GM18951 (cell line): ENCODE measurements around the gene AMZ1.
"Not testable (repeated sequence)": the region's sequence is repeated elsewhere in the genome, so short reads cannot be mapped to it uniquely, and the experiment has no call there.

ENCODE experiments used
- POLR2A ChIP-seq: IDR thresholded peaks from 4 replicates; pipeline ENCODE4 v1.6.1; 2011; ENCODE audit warnings: mild to moderate bottlenecking; ENCODE audit not compliant: insufficient read length, insufficient read depth; ENCODE audit errors: extremely low read depth
- in situ Hi-C: fragments of 300-500 bp; cut with MboI; formaldehyde crosslinking; loops from one replicate; pipeline ENCODE4 v1.12.0; 2022; ENCODE audit warnings: low sequenced_read_pairs, mixed read lengths, inconsistent platforms; ENCODE audit not compliant: unreplicated experiment

The AMZ1 gene

DNA sequence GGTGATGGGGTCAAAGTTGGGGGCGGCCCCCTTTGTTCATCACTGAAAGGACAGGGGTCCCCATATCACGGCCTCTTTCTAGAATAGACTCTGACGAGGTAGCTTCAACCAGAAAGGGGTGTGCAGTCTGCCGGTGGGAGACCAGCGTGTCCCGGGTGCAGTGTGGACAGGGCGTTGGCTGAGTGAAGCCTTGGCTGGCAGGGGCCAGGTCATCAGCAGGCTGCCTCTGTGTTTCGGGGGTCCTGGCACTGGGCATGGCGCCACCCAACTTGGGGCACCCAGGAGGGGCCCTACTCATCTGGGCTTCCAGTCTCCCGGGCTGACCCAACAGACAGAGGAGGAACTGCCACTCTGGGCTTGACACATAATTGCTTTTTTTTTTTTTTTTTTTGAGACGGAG lies 3.5 kb upstream of the AMZ1 start:
- in situ Hi-C loops, result no loop called here
- TF ChIP-seq POLR2A, result no peak

- TF ChIP-seq POLR2A, result no peak
- in situ Hi-C loops, result no loop called here
Measured at GRCh38 chr7:2686101-2686500, 1.9 kb upstream of the AMZ1 start.

DNA sequence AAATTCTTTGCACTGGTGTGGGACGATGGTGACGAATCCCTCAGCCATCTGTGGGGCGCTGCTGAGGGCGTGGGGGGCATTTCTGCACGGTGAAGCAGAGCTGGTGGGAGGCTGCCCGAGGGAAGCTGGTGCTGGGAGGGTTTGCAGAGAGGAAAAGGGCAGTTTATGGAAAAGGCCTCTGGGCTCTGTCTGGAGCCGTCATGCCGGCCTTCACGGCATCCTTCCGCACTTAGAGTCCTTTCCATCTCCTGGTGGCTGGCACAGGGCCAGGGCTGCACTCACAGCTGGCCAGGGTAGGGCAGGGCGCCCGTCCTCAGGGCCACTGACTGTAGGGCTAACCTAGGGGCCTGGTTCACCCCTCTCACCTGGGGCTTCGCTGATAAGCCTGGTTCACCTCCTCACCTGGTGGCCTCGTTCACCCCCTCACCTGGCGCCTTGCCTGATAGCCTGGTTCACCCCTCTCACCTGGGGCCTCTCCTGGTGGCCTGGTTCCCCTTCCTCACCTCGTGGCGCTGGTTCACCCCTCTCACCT lies 598 bp upstream of the AMZ1 start:
- no peak for TF ChIP-seq POLR2A
- in situ Hi-C loops, result no loop called here

GRCh38 chr7:2688409-2689342 lies 674 bp downstream of the AMZ1 start:
- TF ChIP-seq POLR2A, result no peak
- in situ Hi-C loops, result no loop called here

DNA sequence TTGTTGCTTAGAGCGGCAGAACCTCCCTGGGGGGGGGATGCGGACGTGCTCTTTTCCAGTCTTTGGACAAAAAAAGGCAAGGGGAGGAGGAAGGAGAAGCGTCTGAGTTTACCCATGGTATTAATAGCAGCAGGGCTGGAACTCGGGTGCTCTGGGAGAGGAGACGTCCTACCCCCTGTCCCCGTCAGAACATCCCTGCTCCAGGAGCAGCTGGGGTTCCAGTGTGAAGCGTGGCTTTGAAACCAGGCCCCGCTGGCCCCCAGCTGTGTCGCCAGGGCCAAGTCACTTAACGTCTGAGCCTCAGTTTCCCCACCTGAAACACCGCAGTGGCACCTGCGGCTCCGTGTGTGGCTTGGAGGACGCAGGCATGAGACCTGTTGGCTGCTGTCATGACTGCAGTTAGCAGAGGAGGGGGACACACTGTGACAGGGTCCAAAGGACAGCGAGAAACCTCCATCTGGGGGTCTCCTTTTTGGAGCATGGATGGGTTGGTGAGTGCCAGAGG lies 1.4 kb downstream of the AMZ1 start:
- in situ Hi-C loops, result no loop called here
- TF ChIP-seq POLR2A, result no peak

DNA sequence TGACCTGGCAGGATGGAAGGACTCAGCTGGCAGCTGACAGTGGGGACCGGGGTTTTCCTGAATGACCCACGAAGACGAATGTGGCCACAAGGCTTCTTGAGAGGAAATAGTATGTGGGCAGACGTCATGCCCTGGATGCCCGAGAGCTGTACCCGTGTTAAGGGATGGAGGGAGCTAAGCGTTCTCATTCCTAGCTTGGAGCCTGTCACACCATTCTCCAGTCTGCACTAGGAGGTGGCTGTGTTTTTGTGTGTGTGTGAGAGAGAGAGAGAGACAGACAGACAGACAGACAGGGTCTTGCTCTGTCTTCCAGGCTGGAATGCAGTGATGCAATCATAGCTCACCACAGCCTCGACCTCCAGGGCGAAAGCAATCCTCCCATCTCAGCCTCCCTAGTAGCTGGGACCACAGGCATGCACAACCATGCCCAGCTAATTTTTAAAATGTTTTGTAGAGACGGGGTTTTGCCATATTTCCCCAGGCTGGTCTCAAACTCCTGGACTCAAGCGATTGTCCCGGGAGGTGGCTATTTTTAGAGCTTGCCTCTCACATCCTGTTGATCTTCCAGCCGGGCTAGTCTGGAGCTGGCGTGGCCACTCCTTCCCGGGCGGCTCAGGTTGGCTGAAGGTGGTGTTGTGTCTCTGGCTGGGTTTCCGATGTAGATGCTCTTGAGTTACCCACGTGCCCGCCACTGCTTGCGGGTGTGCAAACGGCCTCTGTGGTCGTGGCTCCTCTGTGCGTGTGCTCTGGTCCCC lies 2.1 kb downstream of the AMZ1 start:
- in situ Hi-C loops, result no loop called here
- no peak for TF ChIP-seq POLR2A

GRCh38 chr7:2691011-2691707 lies 3.2 kb downstream of the AMZ1 start:
- TF ChIP-seq POLR2A, result no peak
- in situ Hi-C loops, result no loop called here

GRCh38 chr7:2691932-2692439 lies 4.0 kb downstream of the AMZ1 start:
- in situ Hi-C loops, result not testable (repeated sequence)

DNA sequence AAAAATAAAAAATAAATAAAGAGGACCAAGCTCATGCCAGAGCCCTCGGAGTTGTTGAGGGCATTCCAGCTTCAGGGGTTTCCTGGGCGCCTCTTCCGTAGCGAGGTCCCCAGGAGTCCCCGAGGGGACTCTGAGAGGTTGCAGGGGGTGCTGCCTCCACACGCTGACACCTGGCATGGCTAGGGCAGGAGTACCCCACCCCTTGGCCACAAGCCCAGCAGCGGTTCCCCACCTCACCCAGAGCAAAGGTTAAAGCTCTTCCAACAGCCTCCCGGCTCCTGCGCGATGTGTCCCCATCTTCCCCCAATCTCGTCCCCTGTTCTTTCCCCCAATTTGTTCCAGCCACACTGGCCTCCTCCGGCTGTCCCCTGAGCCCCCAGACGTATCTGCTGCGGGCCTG lies 4.5 kb downstream of the AMZ1 start:
- TF ChIP-seq POLR2A, result no peak
- in situ Hi-C loops, result no loop called here

DNA sequence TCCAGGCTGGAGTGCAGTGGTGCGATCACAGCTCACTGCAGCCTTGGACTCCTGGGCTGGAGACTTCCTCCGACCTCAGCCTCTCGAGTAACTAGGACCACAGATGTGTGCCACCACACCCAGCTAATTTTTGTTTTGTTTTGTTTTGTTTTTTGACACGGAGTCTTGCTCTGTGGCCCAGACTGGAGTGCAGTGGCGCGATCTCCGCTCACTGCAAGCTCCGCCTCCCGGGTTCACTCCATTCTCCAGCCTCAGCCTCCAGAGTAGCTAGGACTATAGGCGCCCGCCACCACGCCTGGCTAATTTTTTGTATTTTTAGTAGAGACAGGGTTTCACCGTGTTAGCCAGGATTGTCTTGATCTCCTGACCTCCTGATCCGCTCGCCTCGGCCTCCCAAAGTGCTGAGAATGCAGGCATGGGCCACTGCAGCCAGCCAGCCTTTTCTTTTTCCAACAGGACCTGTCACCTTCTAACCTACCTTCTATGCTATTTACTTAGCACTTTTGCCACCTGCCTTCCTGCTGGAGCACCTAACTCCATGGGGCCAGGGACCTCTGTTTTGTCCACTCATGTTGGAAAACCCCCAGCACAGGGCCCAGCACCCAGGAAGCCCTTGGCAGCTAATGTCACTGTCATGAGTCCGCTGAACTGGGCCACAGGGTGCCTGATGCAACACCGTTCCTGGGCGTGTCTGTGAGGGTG lies 5.6 kb downstream of the AMZ1 start:
- in situ Hi-C loops, result not testable (repeated sequence)

GRCh38 chr7:2694122-2694436 lies 6.1 kb downstream of the AMZ1 start:
- in situ Hi-C loops, result not testable (repeated sequence)

DNA sequence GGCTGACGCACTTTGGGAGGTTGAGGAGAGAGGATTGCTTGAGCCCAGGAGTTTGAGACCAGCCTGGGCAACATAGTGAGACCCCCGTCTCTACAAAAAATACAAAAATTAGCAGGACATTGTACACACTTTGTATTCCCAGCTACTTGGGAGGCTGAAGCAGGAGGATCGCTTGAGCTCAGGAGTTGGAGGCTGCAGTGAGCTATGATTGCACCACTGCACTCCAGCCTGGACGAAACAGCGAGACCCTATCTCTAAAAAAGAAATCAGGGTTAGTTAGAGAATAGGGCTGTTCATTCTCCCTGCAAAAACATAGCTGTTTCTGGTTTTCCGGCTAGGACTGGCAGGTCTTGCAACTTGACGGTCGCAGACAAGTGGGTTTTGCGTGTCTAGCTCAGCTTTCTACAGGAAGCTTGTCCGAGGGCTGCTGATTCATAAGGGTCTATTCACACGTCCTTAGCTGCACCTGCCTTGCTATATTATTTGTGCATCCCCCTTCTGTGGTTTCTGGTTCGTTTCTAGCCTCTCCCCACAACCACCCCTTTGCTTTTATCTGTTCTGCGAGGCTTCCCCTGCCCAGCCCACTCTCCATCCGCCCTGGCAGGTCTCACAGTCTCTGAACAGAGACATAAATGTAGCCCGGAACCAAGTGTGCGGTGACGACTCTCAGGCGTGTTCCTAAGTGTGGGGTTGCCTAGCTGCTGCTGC lies 10.7 kb downstream of the AMZ1 start:
- in situ Hi-C loops, result no loop called here
- TF ChIP-seq POLR2A, result no peak

DNA sequence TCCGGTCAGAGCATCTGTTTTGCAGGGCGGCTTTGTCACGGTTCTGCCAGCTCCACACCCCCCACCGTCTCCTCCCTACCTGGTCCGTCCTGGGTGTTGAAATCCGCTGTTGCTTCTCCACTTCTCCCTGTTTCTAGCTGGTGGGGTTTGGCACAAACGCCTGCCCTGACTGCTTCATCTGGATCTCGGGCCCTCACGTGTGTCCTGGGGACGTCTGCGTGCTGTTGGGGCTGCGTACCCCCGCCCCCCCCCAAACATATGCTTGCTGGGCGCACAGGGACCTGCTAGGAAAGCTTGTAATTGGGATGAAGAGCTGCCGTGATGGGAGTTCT lies 11.3 kb downstream of the AMZ1 start:
- in situ Hi-C loops, result no loop called here
- peak; percentile 27 for TF ChIP-seq POLR2A
